ENCODE measurements around the gene RAG2.

DNA sequence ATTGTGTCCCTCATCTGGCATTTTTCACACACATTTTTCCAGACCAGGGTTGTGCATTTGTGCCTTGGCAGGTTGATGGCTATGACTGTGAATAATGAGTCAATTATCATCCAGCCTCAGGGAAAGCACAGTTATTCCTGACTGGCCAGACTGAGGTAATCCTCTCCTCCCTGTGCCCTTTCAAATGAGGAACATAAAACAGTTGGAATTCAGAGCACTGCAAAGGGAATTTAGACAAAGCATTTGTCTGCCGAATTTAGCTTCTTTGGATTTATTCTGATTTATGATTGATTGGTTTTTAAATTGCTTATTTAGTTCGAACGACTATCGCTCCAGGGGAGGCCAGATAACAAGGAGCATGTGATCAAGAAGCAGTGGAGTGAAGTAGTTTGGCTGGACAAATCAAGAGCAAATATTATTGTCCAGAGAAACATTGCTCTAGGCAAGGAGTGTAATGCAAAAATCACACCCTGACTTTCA lies 30.8 kb upstream of the RAG2 start:
- TF ChIP-seq, protein P1, sequence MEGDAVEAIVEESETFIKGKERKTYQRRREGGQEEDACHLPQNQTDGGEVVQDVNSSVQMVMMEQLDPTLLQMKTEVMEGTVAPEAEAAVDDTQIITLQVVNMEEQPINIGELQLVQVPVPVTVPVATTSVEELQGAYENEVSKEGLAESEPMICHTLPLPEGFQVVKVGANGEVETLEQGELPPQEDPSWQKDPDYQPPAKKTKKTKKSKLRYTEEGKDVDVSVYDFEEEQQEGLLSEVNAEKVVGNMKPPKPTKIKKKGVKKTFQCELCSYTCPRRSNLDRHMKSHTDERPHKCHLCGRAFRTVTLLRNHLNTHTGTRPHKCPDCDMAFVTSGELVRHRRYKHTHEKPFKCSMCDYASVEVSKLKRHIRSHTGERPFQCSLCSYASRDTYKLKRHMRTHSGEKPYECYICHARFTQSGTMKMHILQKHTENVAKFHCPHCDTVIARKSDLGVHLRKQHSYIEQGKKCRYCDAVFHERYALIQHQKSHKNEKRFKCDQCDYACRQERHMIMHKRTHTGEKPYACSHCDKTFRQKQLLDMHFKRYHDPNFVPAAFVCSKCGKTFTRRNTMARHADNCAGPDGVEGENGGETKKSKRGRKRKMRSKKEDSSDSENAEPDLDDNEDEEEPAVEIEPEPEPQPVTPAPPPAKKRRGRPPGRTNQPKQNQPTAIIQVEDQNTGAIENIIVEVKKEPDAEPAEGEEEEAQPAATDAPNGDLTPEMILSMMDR (IDR thresholded peaks at IDR 0.05; ENCODE audit: low read depth, low read length), result no peak
- no peak for TF ChIP-seq POLR2A (IDR thresholded peaks at IDR 0.05; ENCODE audit: extremely low read depth, insufficient read length)
- TF ChIP-seq, protein P2, sequence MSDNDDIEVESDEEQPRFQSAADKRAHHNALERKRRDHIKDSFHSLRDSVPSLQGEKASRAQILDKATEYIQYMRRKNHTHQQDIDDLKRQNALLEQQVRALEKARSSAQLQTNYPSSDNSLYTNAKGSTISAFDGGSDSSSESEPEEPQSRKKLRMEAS (IDR thresholded peaks at IDR 0.05; ENCODE audit: low read depth, low read length), result no peak
